Stimulated activated CD4-positive, alpha-beta T cell treated with anti-CD3 and anti-CD28 coated beads, Interleukin-12 subunit alpha, Interleukin-12 subunit beta, amount 100 ng/mL, for 48 hours (primary cell): ENCODE data around the gene MICALL2.

Experiments
- DNase-seq, 3 donors: peaks; one replicate each; pipeline ENCODE4 v3.0.0-alpha.2; 2020; ENCODE audit warnings: low read depth in 2 of 3, low spot score in 1 of 3

MICALL2 gene

DNA sequence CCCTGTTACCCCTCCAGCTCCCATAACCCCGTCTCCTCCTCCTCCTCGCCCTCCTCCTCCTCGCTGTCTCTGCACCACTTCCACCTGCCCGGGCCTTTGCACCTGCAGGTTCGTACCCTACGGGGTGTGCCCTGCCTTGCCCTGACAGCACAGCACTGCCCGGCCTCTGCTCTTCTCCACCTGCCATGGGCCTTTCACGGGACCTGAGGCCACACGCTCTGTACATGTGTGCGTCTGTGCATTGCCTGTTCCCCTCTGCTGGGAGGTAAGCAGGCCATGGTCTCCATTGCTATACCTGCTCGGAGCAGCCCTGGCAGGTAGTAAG is 40.0 kb downstream of the MICALL2 start:
- no peak for DNase-seq

DNA sequence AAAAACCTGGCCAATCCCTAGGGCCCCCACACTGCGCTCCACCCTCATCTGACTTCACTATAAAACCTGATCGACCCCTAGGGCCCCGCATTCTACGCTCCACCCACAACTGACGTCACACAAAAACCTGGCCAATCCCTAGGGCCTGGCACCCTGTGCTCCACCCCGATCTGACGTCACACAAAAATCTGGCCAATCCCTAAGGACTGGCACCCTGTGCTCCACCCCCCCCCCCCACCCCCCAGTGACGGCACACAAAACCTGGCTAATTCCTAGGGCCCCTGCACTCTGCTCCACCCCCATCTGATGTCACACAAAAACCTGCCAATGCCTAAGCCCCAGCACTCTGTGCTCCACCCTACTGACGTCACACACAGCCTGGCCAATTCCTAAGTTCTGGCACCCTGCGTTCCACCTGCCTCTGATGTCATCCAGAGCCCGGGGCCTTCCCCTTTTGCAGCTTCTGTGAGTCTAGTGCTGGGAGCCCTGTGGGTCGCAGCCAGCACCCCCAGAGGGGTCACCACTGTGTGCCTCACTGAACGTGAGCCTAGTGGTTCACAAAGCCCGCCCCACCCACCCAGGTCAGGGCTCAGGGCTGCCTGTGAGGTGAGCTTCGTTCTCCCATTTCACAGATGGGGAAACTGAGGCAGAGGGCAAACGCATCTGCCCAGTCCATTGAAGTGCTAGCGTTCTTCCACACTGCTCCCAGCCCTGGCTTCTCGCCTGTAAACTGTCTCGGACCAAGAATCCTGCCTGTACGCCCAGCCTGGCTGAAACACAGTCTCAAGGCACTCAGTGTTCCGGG is 40.6 kb downstream of the MICALL2 start:
- no peak for DNase-seq

DNA sequence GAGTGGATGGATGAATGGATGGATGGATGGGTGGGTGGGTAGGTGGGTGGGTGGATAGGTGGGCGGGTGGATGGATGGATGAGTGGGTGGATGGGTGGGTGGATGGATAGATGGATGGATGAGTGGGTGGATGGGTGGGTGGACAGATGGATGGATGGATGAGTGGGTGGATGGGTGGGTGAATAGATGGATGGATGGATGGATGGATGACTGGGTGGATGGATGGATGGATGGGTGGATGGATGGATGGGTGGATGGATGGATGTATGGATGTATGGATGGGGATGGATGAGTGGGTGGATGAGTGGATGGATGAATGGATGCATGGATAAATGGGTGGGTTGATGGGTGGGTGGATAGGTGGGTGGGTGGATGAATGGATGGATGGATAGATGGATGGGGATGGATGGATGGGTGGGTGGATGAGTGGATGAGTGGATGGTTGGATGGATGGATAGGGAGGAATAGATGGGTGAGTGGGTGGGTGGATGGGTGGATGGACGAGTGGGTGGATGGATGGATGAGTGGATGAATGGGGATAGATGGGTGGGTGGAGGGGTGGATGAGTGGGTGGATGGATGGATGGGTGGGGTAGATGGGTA is 43.8 kb downstream of the MICALL2 start:
- no peak for DNase-seq

DNA sequence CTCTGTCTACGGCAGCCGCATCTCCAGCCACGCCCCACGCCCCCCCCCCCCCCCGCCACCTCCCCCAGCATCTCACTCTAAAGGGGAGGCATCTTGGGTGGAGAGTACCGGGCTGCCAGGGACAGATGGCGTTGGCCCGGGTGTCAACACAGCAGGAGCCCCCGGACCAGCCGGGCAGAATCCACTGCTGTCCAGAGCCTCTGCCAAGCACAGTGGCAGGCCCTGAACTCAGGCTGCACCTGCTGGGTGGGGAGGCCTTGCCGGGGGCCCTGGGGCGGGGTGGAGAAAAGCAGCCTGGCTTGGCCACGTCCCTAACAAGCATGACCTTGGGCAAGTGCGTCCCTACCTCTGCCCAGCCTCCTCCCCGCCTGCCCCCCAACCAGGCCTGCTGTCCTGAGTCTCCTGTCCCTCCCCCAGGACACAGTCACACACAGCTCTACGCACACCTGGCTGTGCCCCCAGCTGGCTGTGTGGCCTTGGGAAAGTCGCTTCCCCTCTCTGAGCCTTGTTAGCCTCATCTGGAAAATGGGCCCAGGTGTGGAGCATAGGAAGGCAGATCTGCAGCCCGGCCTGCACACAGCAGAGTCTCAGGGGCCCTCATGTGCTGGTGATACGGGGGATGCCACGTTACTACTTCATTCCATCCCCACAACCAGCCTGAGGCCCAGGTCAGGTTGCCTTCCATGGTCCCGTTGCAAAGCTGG is 45.2 kb downstream of the MICALL2 start:
- DNase-seq: no peak

DNA sequence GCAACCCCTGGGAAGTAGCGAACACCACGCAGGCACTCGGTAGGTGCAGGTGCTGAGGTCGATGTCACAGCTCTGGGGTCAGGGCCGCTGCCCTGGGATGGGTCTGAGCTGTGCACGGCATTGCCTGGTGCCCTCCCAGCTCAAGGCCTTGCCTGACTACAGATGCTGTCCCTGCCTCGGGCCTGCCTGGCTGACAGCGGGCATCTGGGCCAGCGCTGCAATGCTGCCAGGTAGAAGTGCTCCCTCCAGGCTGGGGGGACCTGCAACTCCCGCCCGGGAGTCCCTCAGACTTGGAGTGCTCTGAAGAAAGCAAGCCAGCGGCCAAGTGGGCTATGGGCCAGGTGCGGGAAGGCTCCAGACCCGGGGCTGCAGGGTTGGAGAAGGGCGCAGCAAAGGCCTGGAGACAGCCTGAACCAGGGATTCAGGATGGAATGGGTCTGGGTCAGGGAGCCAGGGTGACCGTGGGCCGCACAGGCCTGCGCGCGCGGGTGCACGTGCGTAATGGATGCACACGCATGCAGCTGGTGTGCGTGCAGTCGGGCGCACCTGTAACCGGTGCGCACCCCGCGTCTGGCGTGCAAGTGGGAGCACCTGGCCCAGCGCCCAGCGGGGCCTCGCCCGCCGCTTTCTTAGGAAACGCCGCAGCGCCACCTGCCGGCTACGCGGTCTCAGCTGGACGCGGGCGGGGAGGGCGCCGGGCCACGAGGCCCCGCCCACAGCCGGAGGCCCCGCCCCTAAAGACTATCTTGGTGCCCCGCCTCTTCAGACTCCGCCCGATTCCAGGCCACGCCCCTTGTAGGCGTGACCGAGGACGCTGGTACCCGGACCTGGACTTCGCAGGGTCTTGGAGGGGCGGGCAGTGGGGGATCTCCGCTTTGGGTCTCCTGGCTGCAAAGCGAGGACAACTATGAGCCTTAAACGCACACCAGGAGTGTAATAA is 46.7 kb downstream of the MICALL2 start:
- peak; percentile 82 to 94 (median 88) for DNase-seq

DNA sequence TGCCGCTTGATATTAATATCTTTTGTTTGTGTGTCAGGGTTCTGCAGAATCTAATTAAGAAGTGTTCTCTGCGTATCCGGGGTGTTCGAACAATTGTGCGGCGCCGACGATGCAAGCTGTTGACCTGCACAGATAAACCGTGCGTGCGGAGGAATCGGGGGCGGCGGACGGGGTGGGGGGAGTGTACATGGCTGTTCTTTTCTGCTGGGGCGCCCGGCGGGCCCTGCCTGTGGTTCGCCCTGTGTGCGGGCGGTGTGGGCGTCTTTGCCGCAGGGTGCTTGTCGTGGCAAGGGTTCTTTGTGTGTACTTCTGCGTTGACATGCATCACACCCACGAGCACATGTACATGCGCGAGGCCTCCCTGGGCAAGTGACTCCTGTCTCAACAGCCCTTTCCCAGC is 47.9 kb downstream of the MICALL2 start:
- DNase-seq: no peak

DNA sequence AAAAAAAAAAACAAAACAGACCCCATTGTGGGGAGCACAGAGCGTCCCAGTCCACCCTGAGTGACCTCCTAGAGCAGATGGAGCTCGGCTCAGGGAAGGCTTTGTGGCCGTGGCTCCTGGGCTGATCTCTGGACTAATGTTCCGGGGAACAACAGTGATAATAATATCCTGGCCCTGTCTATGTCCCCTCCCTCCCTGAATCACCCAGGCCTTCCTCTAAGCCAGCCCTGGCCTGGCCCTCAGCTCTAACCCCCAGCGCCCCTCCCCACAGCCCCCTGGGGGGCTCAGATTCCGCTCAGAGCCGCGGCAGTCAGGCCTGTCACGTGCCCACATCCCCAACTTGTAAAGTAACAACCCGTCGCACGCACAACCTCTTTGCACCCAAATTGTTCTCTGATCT is 48.3 kb downstream of the MICALL2 start:
- no peak for DNase-seq

DNA sequence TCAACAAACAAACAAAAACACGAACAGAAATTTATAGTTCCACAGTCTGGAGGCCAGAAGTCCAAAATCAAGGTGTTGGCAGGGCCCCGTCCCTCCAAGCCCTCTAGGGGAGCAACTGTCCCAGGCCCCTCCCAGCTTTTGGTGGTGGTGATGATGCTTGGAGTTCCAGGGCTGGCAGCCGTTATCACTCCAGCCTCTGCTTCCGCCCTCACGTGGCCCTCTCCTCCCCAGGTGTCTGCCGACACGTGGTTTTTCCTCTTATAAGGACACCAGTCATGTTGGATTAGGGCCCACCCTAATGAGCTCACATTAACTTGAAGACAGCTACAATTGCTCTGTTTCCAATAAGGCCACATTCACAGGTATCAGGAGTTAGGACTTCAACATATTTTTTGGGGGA is 49.7 kb downstream of the MICALL2 start:
- no peak for DNase-seq

DNA sequence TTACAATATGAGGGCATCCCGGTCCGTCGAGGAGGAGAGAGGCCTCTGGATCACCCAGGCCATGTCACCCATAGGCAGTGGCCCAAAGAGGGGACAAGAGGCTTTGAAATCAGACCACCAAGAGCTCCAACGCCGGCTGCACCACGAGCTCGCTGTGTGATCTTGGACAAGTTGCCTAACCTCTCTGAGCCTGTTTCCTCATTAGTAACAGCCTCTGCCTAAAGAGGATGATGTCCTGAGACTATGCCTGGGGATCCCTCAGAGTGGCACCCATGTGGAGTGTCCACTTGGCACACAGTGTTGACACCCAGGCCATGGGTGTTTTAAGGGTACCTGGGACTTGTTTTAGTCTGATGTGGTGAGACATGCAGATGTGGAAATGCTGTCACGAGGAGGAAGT is 50.8 kb downstream of the MICALL2 start:
- no peak for DNase-seq

DNA sequence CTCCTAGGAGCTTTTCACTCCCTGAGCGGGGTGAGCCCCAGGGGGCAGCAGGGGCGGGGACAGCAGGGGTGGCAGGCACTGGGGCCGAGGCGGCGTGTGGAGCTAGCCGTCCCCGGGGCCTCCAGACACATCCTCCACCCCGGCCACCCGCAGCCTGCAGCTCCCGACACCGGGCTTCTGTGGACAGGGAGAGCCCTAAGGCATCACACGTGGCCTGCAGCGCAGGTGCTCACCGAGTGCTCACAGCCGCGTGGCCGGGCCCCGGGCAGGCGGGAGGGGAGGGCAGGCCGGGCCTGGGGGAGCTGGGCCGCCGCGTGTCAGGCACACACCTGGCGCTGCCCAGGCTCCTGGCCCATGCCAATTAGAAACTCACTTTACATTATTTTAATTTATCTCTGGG is 51.4 kb downstream of the MICALL2 start:
- no peak for DNase-seq

DNA sequence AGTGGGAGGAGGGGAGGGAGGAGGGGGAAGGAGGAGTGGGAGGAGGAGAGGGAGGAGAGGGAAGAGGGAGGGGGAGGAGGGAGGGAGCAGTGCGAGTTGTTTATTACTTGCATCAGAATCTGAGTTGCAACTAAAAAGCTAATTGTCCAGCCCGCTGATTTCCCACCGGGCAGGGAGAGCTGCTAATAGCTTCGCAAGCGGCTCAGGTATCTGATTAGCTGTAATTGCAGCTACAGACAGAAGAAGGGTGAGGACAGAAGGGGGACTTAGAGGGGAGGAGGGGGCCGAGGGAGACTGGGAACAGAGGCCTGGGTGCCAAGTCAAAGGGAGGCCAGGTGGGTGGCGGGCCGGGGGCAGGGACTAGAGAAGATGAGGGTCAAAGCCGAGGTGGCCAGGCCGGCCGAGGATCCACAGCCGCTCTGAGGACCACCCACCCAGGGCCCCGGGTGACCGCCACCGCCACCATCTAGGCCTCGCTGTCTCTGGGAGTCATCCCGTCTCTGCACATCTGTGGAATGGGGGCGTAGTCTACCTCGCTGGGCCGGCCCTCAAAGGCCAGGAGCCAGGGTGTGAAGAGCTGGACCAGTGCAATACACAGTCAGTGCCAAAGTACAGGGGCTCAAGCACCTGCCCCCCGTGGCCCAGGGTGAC is 54.2 kb downstream of the MICALL2 start:
- DNase-seq: no peak

DNA sequence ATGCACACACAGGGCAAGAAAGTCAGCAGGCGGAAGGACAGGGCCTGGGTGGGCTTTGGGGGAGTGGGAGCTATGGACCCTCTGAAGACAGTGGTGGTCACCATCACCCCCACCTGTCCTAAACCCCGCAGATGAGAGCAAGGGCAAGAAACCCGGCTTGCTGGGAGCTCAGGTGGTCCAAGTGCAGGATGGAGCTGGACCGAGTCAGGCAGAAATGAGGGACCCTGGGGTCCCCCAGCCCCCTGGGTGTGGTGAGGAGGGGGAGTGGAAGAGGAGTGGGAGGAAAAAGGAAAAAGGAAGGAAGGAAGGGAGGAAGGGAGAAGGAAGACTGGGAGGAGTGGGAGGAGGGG is 54.8 kb downstream of the MICALL2 start:
- no peak for DNase-seq

DNA sequence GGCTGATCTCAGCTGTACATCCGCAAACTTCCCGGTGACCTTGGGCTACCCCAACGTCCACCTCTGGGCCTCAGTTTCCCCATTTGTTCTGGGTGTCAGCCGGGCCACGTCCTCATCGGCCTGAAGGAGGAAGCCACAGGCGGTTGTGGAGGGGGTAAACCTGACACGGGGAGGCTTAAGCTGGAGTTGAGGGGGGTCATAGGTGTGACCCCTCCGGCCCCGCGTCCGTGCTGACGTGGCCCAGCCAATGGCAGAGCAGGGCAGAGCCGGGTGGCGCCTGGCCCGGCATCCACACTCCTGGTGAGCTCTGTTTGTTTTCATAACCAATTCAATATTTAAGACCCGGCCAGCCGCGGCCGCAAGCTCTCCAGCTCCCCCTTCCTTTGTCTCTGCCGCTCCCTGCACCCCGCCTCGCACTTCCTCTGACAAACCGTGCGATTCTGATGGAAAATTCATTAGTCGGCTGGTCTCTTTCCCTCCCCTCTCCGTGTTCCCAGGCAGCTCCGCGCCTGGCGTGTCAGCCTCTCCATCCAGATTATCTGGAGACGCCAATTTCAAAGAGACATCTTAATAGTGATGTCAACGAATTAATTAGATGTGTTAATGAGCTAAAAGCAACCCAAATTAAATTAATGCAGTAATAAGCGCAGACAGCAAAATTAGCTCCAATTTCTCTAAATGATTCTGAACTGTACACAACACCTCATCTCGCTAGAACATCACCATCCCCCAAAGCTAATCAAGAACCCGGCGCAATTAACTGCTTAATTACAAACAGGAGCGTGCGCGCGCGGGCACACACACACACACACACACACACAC is 55.4 kb downstream of the MICALL2 start:
- no peak for DNase-seq

DNA sequence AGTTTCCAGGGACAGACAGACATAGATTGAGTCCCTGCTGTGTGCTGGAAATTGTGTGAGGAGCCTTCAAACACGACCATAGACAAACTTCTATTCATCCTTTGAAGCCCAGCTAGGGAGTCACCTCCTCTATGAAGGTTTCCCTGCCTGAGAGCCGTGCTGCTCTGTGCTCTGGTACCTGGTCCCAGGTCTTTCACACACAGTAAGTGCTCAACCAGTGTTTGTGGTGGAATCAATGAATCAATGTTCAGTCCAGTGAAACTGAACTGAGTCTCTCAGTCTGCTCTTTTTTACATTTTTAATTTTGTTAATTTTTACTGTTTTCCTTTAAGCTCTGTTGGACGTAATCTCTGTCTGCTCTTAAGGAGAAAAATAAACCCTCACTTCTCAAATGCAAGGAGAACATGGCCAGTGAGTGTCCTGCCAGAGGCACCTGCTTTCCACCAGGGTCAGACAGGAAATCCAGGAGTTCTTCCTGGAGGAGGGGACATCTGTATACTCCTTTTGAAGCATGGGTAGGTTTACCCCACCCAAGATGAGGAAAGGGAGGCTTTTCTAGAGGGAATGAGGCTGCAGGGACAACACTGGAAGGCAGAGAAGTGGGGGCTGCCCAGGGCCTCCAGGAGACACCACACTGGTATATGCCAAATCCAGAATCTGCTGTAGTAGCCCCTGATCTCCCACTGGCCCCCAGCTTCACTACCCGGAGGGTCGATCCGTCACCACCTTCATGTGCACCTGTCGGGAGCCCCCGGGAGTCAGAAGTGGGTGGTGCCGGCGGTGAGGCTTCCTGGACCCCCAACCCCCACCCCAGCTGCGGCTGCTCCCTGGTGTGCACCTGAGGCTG is 56.3 kb downstream of the MICALL2 start:
- no peak for DNase-seq

DNA sequence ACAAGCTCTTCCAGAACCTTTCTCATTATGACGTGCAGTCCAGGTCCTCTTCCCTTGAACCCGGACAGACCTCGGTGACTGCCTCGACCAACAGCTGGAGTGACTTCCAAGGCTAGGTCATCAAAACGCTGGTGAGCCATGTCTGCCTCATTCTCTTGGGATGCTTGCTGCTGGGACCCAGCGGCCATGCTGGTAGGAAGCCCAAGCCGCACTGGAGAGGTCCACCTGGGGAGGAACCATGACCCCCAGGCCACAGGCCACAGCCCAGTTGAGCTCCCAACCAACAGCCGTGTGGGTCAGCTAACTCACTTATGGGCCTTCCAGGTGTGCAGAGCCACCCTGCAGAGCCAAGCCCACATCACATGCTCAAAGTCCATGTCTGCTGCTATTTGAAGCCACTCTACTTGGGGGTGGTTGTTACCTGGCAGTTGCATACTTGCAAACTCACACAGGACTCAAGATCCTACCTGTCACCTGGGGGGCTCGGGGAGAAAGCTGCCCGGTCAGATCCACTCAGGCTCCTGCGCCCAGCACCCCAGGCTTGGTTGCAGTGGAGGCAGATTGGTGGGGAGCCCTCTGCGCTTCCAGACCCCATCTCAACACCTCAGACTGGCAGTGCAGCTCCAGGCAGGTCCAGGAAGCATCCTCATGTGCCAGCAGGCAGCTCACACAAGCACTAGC is 57.0 kb downstream of the MICALL2 start:
- no peak for DNase-seq

DNA sequence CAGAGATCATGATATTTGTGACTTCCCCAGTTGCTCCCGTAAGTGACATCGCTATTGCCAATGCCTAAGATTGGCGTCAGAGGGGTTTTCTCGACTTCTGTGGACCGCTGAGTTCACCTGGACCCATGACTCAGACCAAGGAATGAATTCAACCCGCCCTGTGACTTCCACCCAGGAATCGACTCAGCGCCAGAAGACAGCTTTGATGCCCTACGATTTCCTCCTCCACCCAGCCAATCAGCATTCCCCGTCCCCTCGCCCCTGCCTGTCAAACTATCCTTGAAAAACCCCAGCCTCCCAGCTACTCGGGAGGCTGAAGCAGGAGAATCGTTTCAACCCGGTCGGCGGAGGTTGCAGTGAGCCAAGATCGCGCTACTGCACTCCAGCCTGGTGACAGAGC is 58.3 kb downstream of the MICALL2 start:
- no peak for DNase-seq

DNA sequence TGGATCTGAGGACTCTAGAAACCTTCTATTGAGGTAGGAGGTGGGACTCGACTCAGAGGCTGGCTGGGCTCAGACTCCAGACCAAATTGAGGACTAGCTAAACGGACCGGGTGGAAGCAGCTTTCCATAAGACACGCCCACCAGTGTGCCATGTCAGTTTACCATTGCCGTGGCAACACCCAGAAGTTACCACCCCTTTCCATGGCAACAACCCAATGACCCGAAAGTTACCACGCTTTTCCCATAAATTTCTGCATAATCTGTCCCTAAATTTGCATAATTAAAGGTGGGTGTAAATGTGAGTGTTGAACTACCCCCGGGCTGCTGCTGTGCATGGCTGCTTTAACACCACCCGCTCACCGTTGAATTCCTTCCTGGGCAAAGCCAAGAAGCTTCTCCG is 58.9 kb downstream of the MICALL2 start:
- DNase-seq: no peak

DNA sequence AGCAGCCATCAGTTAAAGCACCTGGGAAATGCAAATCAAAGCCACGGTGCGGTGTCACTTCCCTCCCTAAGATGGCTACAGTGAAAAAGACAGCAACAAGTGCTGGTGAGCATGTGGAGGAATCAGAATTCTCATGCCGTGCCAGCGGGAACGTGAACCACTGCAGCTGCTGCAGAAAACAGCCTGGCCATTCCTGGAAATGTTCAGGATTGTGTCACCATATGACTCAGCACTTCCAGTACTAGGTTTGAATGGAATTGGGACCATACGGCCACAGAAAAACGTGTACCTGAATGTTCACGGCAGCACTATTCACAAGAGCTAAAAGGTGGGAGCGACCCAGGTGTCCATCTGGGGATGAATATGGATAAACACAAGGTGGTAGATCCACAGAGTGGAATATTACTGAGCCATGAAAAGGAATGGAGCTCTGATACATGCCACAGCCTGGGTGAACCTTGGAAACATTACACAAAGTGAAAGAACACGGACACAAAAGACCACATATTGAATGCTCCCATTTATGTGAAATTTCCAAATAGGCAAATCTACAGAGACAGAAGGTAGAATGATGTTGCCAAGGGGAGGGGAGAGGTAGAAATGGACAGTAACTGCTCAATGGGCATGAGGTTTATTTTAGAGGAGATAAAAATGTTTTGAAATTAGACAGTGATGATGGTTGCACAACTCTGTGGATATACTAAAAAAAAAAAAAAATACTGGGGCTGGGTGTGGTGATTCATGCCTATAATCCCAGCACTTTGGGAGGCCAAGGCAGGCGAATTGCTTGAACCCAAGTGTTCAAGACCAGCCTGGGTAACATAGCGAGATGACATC is 61.6 kb downstream of the MICALL2 start:
- no peak for DNase-seq
